Loucy (cell line): ENCODE results near the gene XRCC2.

Experiments
- H2AFZ ChIP-seq: fragments of 200-600 bp; sonication (generic); 2 replicates; pipeline ENCODE4 v1.6.0; 2016; ENCODE audit warnings: antibody characterized with exemption, mild to moderate bottlenecking, low read length, moderate library complexity
- H3F3A ChIP-seq: fragments of 200-600 bp; 2 replicates; pipeline ENCODE4 v1.6.0; 2016; ENCODE audit warnings: antibody characterized with exemption, low read depth, mild to moderate bottlenecking
- H3K27me3 ChIP-seq: fragments of 200-600 bp; sonication (generic); 2 replicates; pipeline ENCODE4 v1.6.1; 2014; ENCODE audit warnings: low read length, mild to moderate bottlenecking; ENCODE audit not compliant: insufficient read depth, poor library complexity, severe bottlenecking
- H3K36me3 ChIP-seq: fragments of 200-600 bp; sonication (generic); 2 replicates; pipeline ENCODE4 v1.6.1; 2016; ENCODE audit warnings: low read length; ENCODE audit not compliant: insufficient read depth
- H3K4me1 ChIP-seq: fragments of 200-600 bp; sonication (generic); 2 replicates; pipeline ENCODE4 v1.5.1; 2014; ENCODE audit warnings: low read length, mild to moderate bottlenecking; ENCODE audit not compliant: insufficient read depth, poor library complexity, severe bottlenecking
- H3K4me2 ChIP-seq: fragments of 200-600 bp; sonication (generic); 2 replicates; pipeline ENCODE4 v1.6.0; 2014; ENCODE audit warnings: antibody characterized with exemption, low read length, low read depth, mild to moderate bottlenecking; ENCODE audit not compliant: poor library complexity, severe bottlenecking
- H3K4me3 ChIP-seq: fragments of 200-600 bp; sonication (generic); 2 replicates; pipeline ENCODE4 v1.5.1; 2014; ENCODE audit warnings: low read length, mild to moderate bottlenecking, mixed read lengths; ENCODE audit not compliant: poor library complexity, severe bottlenecking
- H3K79me2 ChIP-seq: fragments of 200-600 bp; sonication (generic); 2 replicates; pipeline ENCODE4 v1.6.1; 2014; ENCODE audit warnings: low read length; ENCODE audit not compliant: insufficient read depth
- H3K9ac ChIP-seq: fragments of 200-600 bp; sonication (generic); 2 replicates; pipeline ENCODE4 v1.6.0; 2014; ENCODE audit warnings: mild to moderate bottlenecking, low read depth, low read length, moderate library complexity; ENCODE audit not compliant: poor library complexity, severe bottlenecking
- H3K9me2 ChIP-seq: fragments of 200-600 bp; sonication (generic); replicated peaks from 2 replicates; pipeline ENCODE4 v1.6.1; 2016; ENCODE audit warnings: low read depth, low read length, mixed read lengths
- H3K9me3 ChIP-seq: fragments of 200-600 bp; sonication (generic); 2 replicates; pipeline ENCODE4 v1.6.1; 2014; ENCODE audit warnings: mild to moderate bottlenecking, antibody characterized with exemption, low read length, low read depth; ENCODE audit not compliant: insufficient read depth
- H4K20me1 ChIP-seq: fragments of 200-600 bp; sonication (generic); 2 replicates; pipeline ENCODE4 v1.6.0; 2014; ENCODE audit warnings: antibody characterized with exemption, low read length, mild to moderate bottlenecking; ENCODE audit not compliant: insufficient read depth, poor library complexity, severe bottlenecking
- EZH2phosphoT487 ChIP-seq: fragments of 200-600 bp; IDR thresholded peaks from 2 replicates; pipeline ENCODE4 v1.6.1; 2018; ENCODE audit warnings: antibody characterized with exemption, mild to moderate bottlenecking, moderate library complexity, borderline replicate concordance
- TF ChIP-seq, protein P1 (sequence below): fragments of 200-600 bp; sonication (generic); conservative IDR thresholded peaks from 2 replicates; pipeline ENCODE4 v1.5.1; 2014; ENCODE audit warnings: mild to moderate bottlenecking, antibody characterized with exemption, low read length

XRCC2 gene

DNA sequence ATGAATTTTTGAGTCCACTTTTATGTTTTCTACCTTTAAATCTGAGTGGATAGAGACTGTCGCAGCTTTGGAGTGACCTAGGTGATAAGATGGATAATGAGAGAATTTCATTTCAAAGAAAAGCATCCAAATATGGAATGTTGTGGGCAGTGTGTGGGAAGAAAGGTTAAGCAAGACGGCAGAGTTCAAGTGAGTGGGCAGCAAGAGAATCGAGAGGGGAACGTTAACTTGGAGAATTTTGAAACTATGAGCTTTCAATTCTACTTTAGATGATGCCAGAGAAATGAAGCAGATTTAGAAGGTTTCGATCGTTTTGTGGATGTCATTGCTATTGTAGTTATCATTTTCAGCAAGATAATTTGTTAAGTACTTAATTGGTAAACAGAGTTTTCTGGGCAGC, 73.0 kb downstream of the XRCC2 start:
- Histone ChIP-seq H3F3A (no peaks in the 10 kb centered on the region), H3K27me3 (no peaks in the 10 kb centered on the region), H3K4me1 (no peaks in the 10 kb centered on the region), H3K79me2 (no peaks in the 10 kb centered on the region), H4K20me1 (no peaks in the 10 kb centered on the region), H3K4me3 (no peak overlapping the region), H3K9me3 (no peaks in the 10 kb centered on the region), H2AFZ (no peak overlapping the region), H3K9me2 (no peaks in the 10 kb centered on the region), H3K36me3 (no peaks in the 10 kb centered on the region), H3K4me2 (no peak overlapping the region), H3K9ac (no peak overlapping the region)
- no peak for TF ChIP-seq EZH2phosphoT487
- TF ChIP-seq, protein P1, sequence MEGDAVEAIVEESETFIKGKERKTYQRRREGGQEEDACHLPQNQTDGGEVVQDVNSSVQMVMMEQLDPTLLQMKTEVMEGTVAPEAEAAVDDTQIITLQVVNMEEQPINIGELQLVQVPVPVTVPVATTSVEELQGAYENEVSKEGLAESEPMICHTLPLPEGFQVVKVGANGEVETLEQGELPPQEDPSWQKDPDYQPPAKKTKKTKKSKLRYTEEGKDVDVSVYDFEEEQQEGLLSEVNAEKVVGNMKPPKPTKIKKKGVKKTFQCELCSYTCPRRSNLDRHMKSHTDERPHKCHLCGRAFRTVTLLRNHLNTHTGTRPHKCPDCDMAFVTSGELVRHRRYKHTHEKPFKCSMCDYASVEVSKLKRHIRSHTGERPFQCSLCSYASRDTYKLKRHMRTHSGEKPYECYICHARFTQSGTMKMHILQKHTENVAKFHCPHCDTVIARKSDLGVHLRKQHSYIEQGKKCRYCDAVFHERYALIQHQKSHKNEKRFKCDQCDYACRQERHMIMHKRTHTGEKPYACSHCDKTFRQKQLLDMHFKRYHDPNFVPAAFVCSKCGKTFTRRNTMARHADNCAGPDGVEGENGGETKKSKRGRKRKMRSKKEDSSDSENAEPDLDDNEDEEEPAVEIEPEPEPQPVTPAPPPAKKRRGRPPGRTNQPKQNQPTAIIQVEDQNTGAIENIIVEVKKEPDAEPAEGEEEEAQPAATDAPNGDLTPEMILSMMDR, result no peak

DNA sequence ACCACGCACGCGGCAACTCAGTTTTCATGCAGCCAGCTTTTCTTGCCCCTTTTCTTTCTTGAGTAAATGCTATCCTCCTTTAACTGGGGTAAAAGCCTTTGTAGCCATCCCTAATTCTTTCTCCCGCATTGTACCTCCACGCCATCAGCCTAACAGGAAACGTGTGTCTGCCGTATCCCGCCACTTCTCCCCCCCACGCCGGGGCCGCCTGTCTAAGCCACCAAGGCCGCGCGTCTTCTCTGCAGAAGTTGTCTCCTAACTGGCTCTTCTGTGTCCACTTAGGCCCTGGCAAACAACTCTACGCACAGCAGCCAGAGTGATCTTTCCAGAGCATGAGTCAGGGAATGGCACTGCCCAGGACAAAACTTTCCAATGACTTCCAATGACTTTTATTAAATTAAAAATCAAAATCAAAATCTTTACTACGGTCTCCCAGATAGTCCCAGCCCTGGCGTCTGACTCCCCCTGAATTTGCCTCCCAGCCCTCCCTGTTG, 74.6 kb downstream of the XRCC2 start:
- no peaks in the 10 kb centered on the region for H3K27me3 ChIP-seq
- H3K4me3 ChIP-seq, result no peak overlapping the region
- H3K79me2 ChIP-seq, result no peaks in the 10 kb centered on the region
- H3K9ac ChIP-seq, result no peak overlapping the region
- no peaks in the 10 kb centered on the region for H3K9me3 ChIP-seq
- no peaks in the 10 kb centered on the region for H4K20me1 ChIP-seq
- H3K36me3 ChIP-seq, result no peaks in the 10 kb centered on the region
- no peaks in the 10 kb centered on the region for H3K9me2 ChIP-seq
- no peak overlapping the region for H3K4me2 ChIP-seq
- no peaks in the 10 kb centered on the region for H3F3A ChIP-seq
- H2AFZ ChIP-seq, result no peak overlapping the region
- H3K4me1 ChIP-seq, result no peaks in the 10 kb centered on the region
- TF ChIP-seq, protein P1, result no peak
- no peak for TF ChIP-seq EZH2phosphoT487

DNA sequence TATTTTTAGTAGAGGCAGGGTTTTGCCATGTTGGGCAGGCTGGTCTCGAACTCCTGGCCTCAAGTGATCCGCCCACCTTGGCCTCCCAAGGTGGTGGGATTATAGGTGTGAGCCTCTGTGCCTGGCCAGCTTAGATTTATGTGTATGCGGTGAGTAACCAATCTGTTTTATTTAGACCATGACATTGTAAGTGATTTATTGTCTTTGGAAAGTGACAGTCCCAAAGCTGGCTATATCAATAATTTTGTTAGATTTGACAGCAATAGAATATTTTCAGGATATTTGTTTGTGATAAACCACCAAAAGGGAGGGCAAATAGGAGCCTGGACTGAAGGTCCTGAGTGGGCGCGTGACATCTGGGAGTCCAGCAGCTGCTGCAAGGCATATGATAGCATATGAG, 75.7 kb downstream of the XRCC2 start:
- TF ChIP-seq EZH2phosphoT487, result no peak
- TF ChIP-seq, protein P1, result no peak

More for the DNA sequence above, 75.7 kb downstream of the XRCC2 start:
- no peaks in the 10 kb centered on the region for H3K36me3 ChIP-seq
- no peak overlapping the region for H3K9ac ChIP-seq
- no peaks in the 10 kb centered on the region for H4K20me1 ChIP-seq
- no peaks in the 10 kb centered on the region for H3K9me2 ChIP-seq
- no peak overlapping the region for H2AFZ ChIP-seq
- no peaks in the 10 kb centered on the region for H3K27me3 ChIP-seq
- no peaks in the 10 kb centered on the region for H3F3A ChIP-seq
- H3K4me2 ChIP-seq, result no peak overlapping the region
- no peaks in the 10 kb centered on the region for H3K79me2 ChIP-seq
- H3K4me3 ChIP-seq, result no peak overlapping the region
- no peaks in the 10 kb centered on the region for H3K4me1 ChIP-seq
- no peaks in the 10 kb centered on the region for H3K9me3 ChIP-seq
